Peyer's patch (tissue), 4 donors: Measurements from ENCODE around the gene ACOT2. TPM values are rescaled to one million over a fixed set of nuclear protein-coding genes. Genes with fewer than 3 reads are reported as not detected.
A peak's percentile ranks its signal among the peaks of the same experiment; 100 is the strongest.
"Not testable (repeated sequence)": the region's sequence is repeated elsewhere in the genome, so short reads cannot be mapped to it uniquely, and the experiment has no call there.

Experiments
- DNase-seq, 3 donors: peaks; one replicate each; pipeline ENCODE4 v3.0.0-alpha.2; 2017 to 2019
- H3K27ac ChIP-seq, 4 donors: fragments of 200-600 bp; sonication (generic); one replicate each; pipeline ENCODE4 v1.5.1; 2016 to 2019
- H3K27me3 ChIP-seq, 2 donors: fragments of 200-600 bp; sonication (generic); one replicate each; pipeline ENCODE4 v1.5.1; 2019
- H3K36me3 ChIP-seq, 3 donors: fragments of 200-600 bp; sonication (generic); one replicate each; pipeline ENCODE4 v1.5.1; 2016 to 2019
- H3K4me1 ChIP-seq, 4 donors: fragments of 200-600 bp; sonication (generic); one replicate each; pipeline ENCODE4 v1.5.1; 2016 to 2019
- H3K4me3 ChIP-seq, 4 donors: fragments of 200-600 bp; sonication (generic); 1 replicate in 3 of 4; 2 replicates in 1 of 4; pipeline ENCODE4 v1.5.1; 2016 to 2019; ENCODE audit warnings: mild to moderate bottlenecking in 1 of 4
- H3K9me3 ChIP-seq, 4 donors: fragments of 200-600 bp; sonication (generic); one replicate each; pipeline ENCODE4 v1.5.1; 2016 to 2019; ENCODE audit warnings: mild to moderate bottlenecking in 1 of 4
- CTCF ChIP-seq, 6 experiments: fragments of 450-650 bp in 4 of 6; fragments of 200-600 bp in 2 of 6; sonication (generic) in 1 of 6; IDR thresholded peaks; one replicate each; pipeline ENCODE4 v1.5.1; 2017 to 2019; ENCODE audit warnings: antibody characterized with exemption in 6 of 6, mild to moderate bottlenecking in 3 of 6, moderate library complexity in 1 of 6
- POLR2A ChIP-seq, 2 donors: fragments of 450-650 bp; IDR thresholded peaks; one replicate each; pipeline ENCODE4 v1.5.1; 2017; ENCODE audit warnings: antibody characterized with exemption in 2 of 2, mild to moderate bottlenecking in 2 of 2, moderate library complexity in 2 of 2
- total RNA-seq, 4 donors: library from RNA; depleted of rRNA; stranded (reverse); fragments of >200 nt; gene quantifications; one replicate each; pipeline ENCODE4 v1.1.0, GENCODE V29; 2016

ACOT2 gene
- total RNA-seq, 4 donors from 2014 or later, result 26.2 to 76.9 (median 37.8) TPM

- peak in 2 of 3 donors; percentile 83 to 87 for DNase-seq
- H3K27ac ChIP-seq, result peak overlapping the region in 3 of 4 donors; percentile 75 to 94 (median 92)
- not testable (repeated sequence) for H3K9me3 ChIP-seq, H3K27me3 ChIP-seq, H3K4me1 ChIP-seq, H3K36me3 ChIP-seq
- peak overlapping the region in 3 of 4 donors; percentile 24 to 55 (median 51) for H3K4me3 ChIP-seq
- TF ChIP-seq POLR2A (IDR thresholded peaks at IDR 0.05), result peak; percentile 50 to 64
These were observed 31.6 kb upstream of the ACOT2 start for GRCh38 chr14:73537244-73538045.

DNA sequence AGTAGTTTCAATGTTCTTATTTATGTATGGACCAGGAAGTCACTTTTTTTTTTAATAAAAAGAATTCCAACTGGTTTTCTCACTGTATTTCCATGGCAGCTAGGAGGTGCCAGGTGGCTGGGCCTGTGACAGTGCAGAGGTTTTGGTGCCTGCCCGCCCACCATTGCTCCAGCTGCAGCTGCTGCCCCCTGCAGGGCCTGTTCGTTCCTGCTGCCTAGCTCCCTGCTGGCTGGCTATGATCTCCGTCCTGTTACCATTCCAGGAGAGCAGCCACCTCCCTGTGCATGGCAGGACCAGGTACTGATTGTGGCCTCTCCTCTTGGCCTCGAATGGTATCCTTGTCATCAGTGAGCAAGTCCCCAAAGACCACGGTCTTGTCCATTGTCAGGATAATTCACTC is 30.0 kb upstream of the ACOT2 start:
- peak in 1 of 3 donors; percentile 72 for DNase-seq
- H3K27ac ChIP-seq, H3K36me3 ChIP-seq, H3K9me3 ChIP-seq, H3K27me3 ChIP-seq, H3K4me3 ChIP-seq, H3K4me1 ChIP-seq: not testable (repeated sequence)
- peak in 3 of 6 experiments; percentile 35 to 65 (median 36) for TF ChIP-seq CTCF (IDR thresholded peaks at IDR 0.05)

DNA sequence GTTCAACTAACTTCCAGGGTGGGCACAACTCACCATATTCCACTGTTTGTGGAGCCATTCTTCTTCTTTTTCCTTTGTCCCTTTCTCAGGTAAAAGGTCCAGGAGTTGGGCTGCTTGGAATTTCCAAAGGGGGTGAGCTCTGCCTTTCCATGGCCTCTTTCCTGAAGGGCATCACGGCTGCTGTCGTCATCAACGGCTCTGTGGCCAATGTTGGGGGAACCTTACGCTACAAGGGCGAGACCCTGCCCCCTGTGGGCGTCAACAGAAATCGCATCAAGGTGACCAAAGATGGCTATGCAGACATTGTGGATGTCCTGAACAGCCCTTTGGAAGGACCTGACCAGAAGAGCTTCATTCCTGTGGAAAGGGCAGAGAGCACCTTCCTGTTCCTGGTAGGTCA is 26.1 kb upstream of the ACOT2 start:
- H3K4me3 ChIP-seq, H3K27ac ChIP-seq, DNase-seq, H3K36me3 ChIP-seq, H3K27me3 ChIP-seq, H3K4me1 ChIP-seq, H3K9me3 ChIP-seq: not testable (repeated sequence)

- not testable (repeated sequence) for H3K9me3 ChIP-seq, H3K27me3 ChIP-seq, H3K27ac ChIP-seq, H3K4me3 ChIP-seq, H3K4me1 ChIP-seq, H3K36me3 ChIP-seq, DNase-seq
These were observed 23.7 kb upstream of the ACOT2 start for GRCh38 chr14:73545353-73545752.

- not testable (repeated sequence) for H3K27ac ChIP-seq
These were observed 19.9 kb upstream of the ACOT2 start for GRCh38 chr14:73549097-73549496.

DNA sequence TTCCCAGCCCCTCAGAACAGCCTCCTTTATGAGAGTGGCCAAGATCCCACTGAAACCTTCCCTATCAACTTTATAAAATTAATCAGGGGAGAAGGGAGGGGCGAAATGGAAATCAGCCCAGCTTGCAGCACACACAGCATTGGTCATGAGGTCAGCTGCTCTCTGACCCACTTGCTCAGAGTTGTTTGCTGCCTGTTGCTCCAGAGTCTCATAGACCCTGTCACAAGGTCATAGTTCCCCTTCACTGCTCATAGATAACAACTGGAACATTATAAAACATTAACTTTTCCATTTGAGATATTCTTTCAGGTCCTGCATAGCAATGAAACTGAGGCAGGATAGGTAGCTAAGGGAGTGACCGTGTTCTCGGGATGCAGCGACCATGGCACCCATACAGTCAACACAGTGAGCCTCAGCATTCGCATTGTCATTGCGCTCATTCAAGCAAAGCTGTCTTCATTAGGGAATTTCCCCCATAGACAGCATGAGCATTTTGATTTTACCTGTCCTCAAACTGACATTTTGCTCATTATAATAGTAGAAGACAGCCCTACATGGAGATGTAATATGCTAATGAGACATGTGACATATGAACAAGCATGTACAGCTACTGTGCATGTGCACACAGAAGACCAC is 19.0 kb upstream of the ACOT2 start:
- DNase-seq, H3K4me3 ChIP-seq, H3K9me3 ChIP-seq, H3K4me1 ChIP-seq, H3K27me3 ChIP-seq, H3K36me3 ChIP-seq, H3K27ac ChIP-seq: not testable (repeated sequence)

More at GRCh38 chr14:73549097-73549496, 19.9 kb upstream of the ACOT2 start:
- H3K36me3 ChIP-seq, H3K27me3 ChIP-seq, H3K4me3 ChIP-seq, H3K4me1 ChIP-seq, H3K9me3 ChIP-seq, DNase-seq: not testable (repeated sequence)

DNA sequence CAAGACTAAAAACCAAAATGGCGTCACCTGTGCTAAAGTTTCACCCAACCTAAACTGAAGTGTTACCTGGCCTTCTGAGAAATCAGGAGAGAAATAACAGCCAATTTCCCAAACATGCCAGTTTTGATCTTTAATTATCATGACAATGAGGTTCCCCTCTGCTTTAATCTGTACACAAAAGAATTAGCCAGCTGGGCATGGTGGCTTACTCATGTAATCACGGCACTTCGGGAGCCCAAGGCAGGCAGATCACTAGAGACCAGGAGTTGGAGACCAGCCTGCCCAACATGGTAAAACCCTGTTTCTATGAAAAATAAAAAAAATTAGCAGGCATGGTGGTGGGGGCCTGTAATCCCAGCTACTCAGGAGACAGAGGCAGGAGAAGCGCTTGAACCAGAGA is 15.2 kb upstream of the ACOT2 start:
- H3K4me3 ChIP-seq, result no peak overlapping the region
- no peak for DNase-seq
- no peaks in the 10 kb centered on the region for H3K4me1 ChIP-seq
- no peaks in the 10 kb centered on the region for H3K9me3 ChIP-seq
- H3K27ac ChIP-seq, result no peak overlapping the region
- TF ChIP-seq POLR2A (IDR thresholded peaks at IDR 0.05), result no peak
- TF ChIP-seq CTCF (IDR thresholded peaks at IDR 0.05), result no peak
- H3K36me3 ChIP-seq, result no peaks in the 10 kb centered on the region
- H3K27me3 ChIP-seq, result no peaks in the 10 kb centered on the region

DNA sequence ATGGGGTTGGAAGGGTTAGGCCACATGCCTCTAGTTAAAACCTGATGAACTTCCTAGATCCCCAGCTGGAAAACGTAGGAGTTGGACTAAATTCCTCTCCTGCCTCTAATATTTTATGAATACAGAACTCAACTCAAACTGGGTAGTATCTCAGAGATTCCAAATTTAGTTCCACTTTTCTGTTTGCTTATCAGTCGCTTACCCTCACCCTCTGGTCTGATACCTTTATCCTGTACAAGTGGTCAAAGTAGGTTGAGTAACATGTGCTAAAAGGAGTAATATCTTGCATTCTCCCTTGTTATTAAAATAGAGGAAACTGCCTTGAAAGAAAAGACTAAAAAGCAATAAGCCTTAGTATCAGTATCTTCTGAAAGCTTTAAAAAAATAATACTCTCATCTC is 11.8 kb upstream of the ACOT2 start:
- not testable (repeated sequence) for H3K4me1 ChIP-seq, H3K27ac ChIP-seq, H3K27me3 ChIP-seq, DNase-seq, H3K9me3 ChIP-seq, H3K4me3 ChIP-seq, H3K36me3 ChIP-seq

DNA sequence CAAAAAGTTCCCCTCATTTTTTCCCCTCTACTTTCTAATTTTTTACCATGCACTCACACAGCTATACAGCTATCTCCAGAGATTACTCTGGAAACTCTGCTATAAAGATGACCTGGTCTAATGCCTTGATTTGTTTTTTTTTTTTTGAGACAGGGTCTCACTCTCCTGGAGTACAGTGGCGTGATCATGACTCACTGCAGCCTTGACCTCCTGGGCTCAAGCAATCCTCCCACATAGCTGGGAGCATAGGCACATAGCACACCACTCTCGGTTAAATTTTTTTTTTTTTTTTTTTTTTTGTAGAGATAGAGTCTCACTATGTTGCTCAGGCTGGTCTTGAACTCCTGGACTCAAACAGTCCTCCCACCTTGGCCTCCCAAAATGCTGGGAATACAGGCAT is 10.8 kb upstream of the ACOT2 start:
- not testable (repeated sequence) for H3K4me3 ChIP-seq, H3K27me3 ChIP-seq, H3K27ac ChIP-seq, H3K4me1 ChIP-seq, DNase-seq, H3K36me3 ChIP-seq, H3K9me3 ChIP-seq

GRCh38 chr14:73562256-73562655 is 6.8 kb upstream of the ACOT2 start:
- not testable (repeated sequence) for DNase-seq, H3K9me3 ChIP-seq, H3K4me3 ChIP-seq, H3K4me1 ChIP-seq, H3K27me3 ChIP-seq, H3K36me3 ChIP-seq, H3K27ac ChIP-seq

GRCh38 chr14:73562696-73563095 is 6.3 kb upstream of the ACOT2 start:
- not testable (repeated sequence) for DNase-seq

GRCh38 chr14:73566431-73566830 is 2.6 kb upstream of the ACOT2 start:
- DNase-seq, H3K9me3 ChIP-seq, H3K27ac ChIP-seq, H3K27me3 ChIP-seq, H3K4me3 ChIP-seq, H3K36me3 ChIP-seq, H3K4me1 ChIP-seq: not testable (repeated sequence)

More at GRCh38 chr14:73562696-73563095, 6.3 kb upstream of the ACOT2 start:
- H3K9me3 ChIP-seq, H3K4me1 ChIP-seq, H3K36me3 ChIP-seq, H3K27ac ChIP-seq, H3K27me3 ChIP-seq, H3K4me3 ChIP-seq: not testable (repeated sequence)

GRCh38 chr14:73566935-73567334 is 2.1 kb upstream of the ACOT2 start:
- not testable (repeated sequence) for H3K27me3 ChIP-seq, H3K36me3 ChIP-seq, H3K27ac ChIP-seq, H3K9me3 ChIP-seq, DNase-seq, H3K4me1 ChIP-seq, H3K4me3 ChIP-seq
